OCI-LY1 (cell line): ENCODE measurements around the gene DLX2.

Experiments used
- H2AFZ ChIP-seq: fragments of 200-600 bp; sonication (generic), shearing (Covaris generic); 2 replicates; pipeline ENCODE4 v1.6.0; 2014; ENCODE audit warnings: antibody characterized with exemption, mild to moderate bottlenecking, low read length
- H3F3A ChIP-seq: fragments of 200-600 bp; sonication (generic), shearing (Covaris generic); 2 replicates; pipeline ENCODE4 v1.6.0; 2014; ENCODE audit warnings: mild to moderate bottlenecking, antibody characterized with exemption, low read length, moderate library complexity; ENCODE audit not compliant: insufficient read depth
- H3K27ac ChIP-seq: fragments of 200-600 bp; sonication (generic); 2 replicates; pipeline ENCODE4 v1.5.1; 2014; ENCODE audit warnings: low read length, mixed run types, mild to moderate bottlenecking, low read depth; ENCODE audit not compliant: poor library complexity, severe bottlenecking
- H3K27me3 ChIP-seq: fragments of 200-600 bp; sonication (generic); 2 replicates; pipeline ENCODE4 v1.6.0; 2014; ENCODE audit warnings: antibody characterized with exemption, mild to moderate bottlenecking, low read length, moderate library complexity; ENCODE audit not compliant: insufficient read depth
- H3K36me3 ChIP-seq: fragments of 200-600 bp; sonication (generic); 2 replicates; pipeline ENCODE4 v1.6.1; 2014; ENCODE audit warnings: mild to moderate bottlenecking, antibody characterized with exemption, low read length, moderate library complexity, mixed read lengths; ENCODE audit not compliant: insufficient read depth
- H3K4me1 ChIP-seq: fragments of 200-600 bp; sonication (generic); 2 replicates; pipeline ENCODE4 v1.5.1; 2014; ENCODE audit warnings: mild to moderate bottlenecking, low read length, moderate library complexity; ENCODE audit not compliant: insufficient read depth, severe bottlenecking
- H3K4me2 ChIP-seq: fragments of 200-600 bp; sonication (generic), shearing (Covaris generic); 2 replicates; pipeline ENCODE4 v1.6.1; 2014; ENCODE audit warnings: low read length
- H3K4me3 ChIP-seq: fragments of 200-600 bp; sonication (generic); 2 replicates; pipeline ENCODE4 v1.5.1; 2014; ENCODE audit warnings: low read length, low read depth, mild to moderate bottlenecking, mixed read lengths; ENCODE audit not compliant: poor library complexity, severe bottlenecking
- H3K79me2 ChIP-seq: fragments of 200-600 bp; shearing (Covaris generic); 2 replicates; pipeline ENCODE4 v1.6.1; 2016; ENCODE audit warnings: mixed run types, low read length, mixed read lengths; ENCODE audit not compliant: insufficient read depth
- H3K9ac ChIP-seq: fragments of 200-600 bp; sonication (generic), shearing (Covaris generic); 2 replicates; pipeline ENCODE4 v1.6.1; 2014; ENCODE audit warnings: mild to moderate bottlenecking, low read length, mixed read lengths
- H3K9me2 ChIP-seq: fragments of 200-600 bp; sonication (generic), shearing (Covaris generic); 2 replicates; pipeline ENCODE4 v1.6.1; 2014; ENCODE audit warnings: low read depth, mild to moderate bottlenecking, low read length, mixed read lengths
- H3K9me3 ChIP-seq: fragments of 200-600 bp; shearing (Covaris generic); 2 replicates; pipeline ENCODE4 v1.6.1; 2014; ENCODE audit warnings: low read length, mixed read lengths
- H4K20me1 ChIP-seq: fragments of 200-600 bp; sonication (generic), shearing (Covaris generic); 2 replicates; pipeline ENCODE4 v1.6.0; 2016; ENCODE audit warnings: mild to moderate bottlenecking, low read length; ENCODE audit not compliant: insufficient read depth
- CTCF ChIP-seq: fragments of 200-600 bp; sonication (generic), shearing (Covaris generic); IDR thresholded peaks from 2 replicates; pipeline ENCODE4 v1.5.1; 2017; ENCODE audit warnings: mild to moderate bottlenecking, antibody characterized with exemption, low read length, moderate library complexity, mixed read lengths
- EZH2 ChIP-seq: fragments of 200-600 bp; sonication (generic), shearing (Covaris generic); IDR thresholded peaks from 2 replicates; pipeline ENCODE4 v1.8.0; 2017; ENCODE audit warnings: borderline replicate concordance, mixed run types, mild to moderate bottlenecking, antibody characterized with exemption, low read length, moderate library complexity, mixed read lengths

Gene DLX2

GRCh38 chr2:172098287-172098649 is 4.4 kb downstream of the DLX2 start:
- H3K36me3 ChIP-seq, result no peaks in the 10 kb centered on the region
- TF ChIP-seq EZH2 (no peak), CTCF (no peak)
- H3F3A ChIP-seq, result 0 out of 2 replicates have a peak, but pooled peaks cover 1% of the 10 kb centered on the region
- no peak overlapping the region for H3K4me3 ChIP-seq
- no peak overlapping the region for H2AFZ ChIP-seq
- peaks cover 74% of the 10 kb centered on the region for H3K4me1 ChIP-seq
- no peaks in the 10 kb centered on the region; the same call in 1 of the 2 replicates for H3K27me3 ChIP-seq
- H3K27ac ChIP-seq, result no peak overlapping the region
- no peak overlapping the region for H3K9ac ChIP-seq
- H3K9me3 ChIP-seq, result no peaks in the 10 kb centered on the region
- H3K4me2 ChIP-seq, result peak overlapping the region; percentile 93; the same call in 1 of the 2 replicates
- no peaks in the 10 kb centered on the region for H3K79me2 ChIP-seq
- H3K9me2 ChIP-seq, result no peaks in the 10 kb centered on the region
- no peaks in the 10 kb centered on the region for H4K20me1 ChIP-seq

GRCh38 chr2:172097557-172098131 is 5.1 kb downstream of the DLX2 start:
- peaks cover 70% of the 10 kb centered on the region for H3K4me1 ChIP-seq
- H3K9me2 ChIP-seq, result no peaks in the 10 kb centered on the region
- H3K9ac ChIP-seq, result no peak overlapping the region
- no peaks in the 10 kb centered on the region; the same call in 1 of the 2 replicates for H3K27me3 ChIP-seq
- no peak overlapping the region for H3K4me2 ChIP-seq
- TF ChIP-seq EZH2 (no peak), CTCF (no peak)
- H2AFZ ChIP-seq, result no peak overlapping the region
- no peaks in the 10 kb centered on the region for H3K79me2 ChIP-seq
- H3K36me3 ChIP-seq, result no peaks in the 10 kb centered on the region
- no peak overlapping the region for H3K4me3 ChIP-seq
- H3K27ac ChIP-seq, result no peak overlapping the region
- no peaks in the 10 kb centered on the region for H3K9me3 ChIP-seq
- no peaks in the 10 kb centered on the region for H3F3A ChIP-seq
- no peaks in the 10 kb centered on the region for H4K20me1 ChIP-seq

GRCh38 chr2:172096626-172097547 is 5.8 kb downstream of the DLX2 start:
- Histone ChIP-seq H4K20me1 (no peaks in the 10 kb centered on the region), H3K27me3 (no peaks in the 10 kb centered on the region; the same call in 1 of the 2 replicates), H3K9me2 (no peaks in the 10 kb centered on the region), H3K4me1 (peaks cover 65% of the 10 kb centered on the region), H3K36me3 (no peaks in the 10 kb centered on the region), H3K79me2 (no peaks in the 10 kb centered on the region), H2AFZ (no peak overlapping the region), H3K4me2 (peak overlapping the region; percentile 68), H3K27ac (no peak overlapping the region), H3K4me3 (peak overlapping the region; percentile 57), H3F3A (no peaks in the 10 kb centered on the region), H3K9me3 (no peaks in the 10 kb centered on the region), H3K9ac (no peak overlapping the region; the same call in 1 of the 2 replicates)
- TF ChIP-seq CTCF, result no peak
- no peak for TF ChIP-seq EZH2
